H9 (cell line): ENCODE measurements around the gene MYRF. TPM values are rescaled to one million over a fixed set of nuclear protein-coding genes. Genes with fewer than 3 reads are reported as not detected.

Experiments used
- DNase-seq: peaks from one replicate; pipeline ENCODE4 v3.0.0-alpha.2; 2017
- H2AFZ ChIP-seq: one replicate; pipeline ENCODE4 v1.6.1; 2013; ENCODE audit warnings: mild to moderate bottlenecking, low read length, control low read depth, moderate library complexity
- H2AK5ac ChIP-seq: 2 replicates; pipeline ENCODE4 v1.6.1; 2013; ENCODE audit warnings: low read length, control low read depth, mixed read lengths; ENCODE audit not compliant: insufficient read length
- H2BK120ac ChIP-seq: one replicate; pipeline ENCODE4 v1.6.1; 2013; ENCODE audit warnings: low read depth, mild to moderate bottlenecking, low read length, control low read depth, inconsistent platforms; ENCODE audit not compliant: poor library complexity, severe bottlenecking
- H2BK12ac ChIP-seq: 2 replicates; pipeline ENCODE4 v1.6.1; 2013; ENCODE audit warnings: low read length, control low read depth, mixed read lengths, low read depth; ENCODE audit not compliant: insufficient read length
- H2BK15ac ChIP-seq: 2 replicates; pipeline ENCODE4 v1.6.1; 2013; ENCODE audit warnings: low read depth, low read length, control low read depth
- H2BK20ac ChIP-seq: one replicate; pipeline ENCODE4 v1.6.1; 2013; ENCODE audit warnings: low read depth, mild to moderate bottlenecking, low read length, control low read depth, inconsistent platforms; ENCODE audit not compliant: poor library complexity, severe bottlenecking
- H2BK5ac ChIP-seq: 2 replicates; pipeline ENCODE4 v1.6.1; 2013; ENCODE audit warnings: low read length, control low read depth, mixed read lengths; ENCODE audit not compliant: insufficient read length
- H3K14ac ChIP-seq: 2 replicates; pipeline ENCODE4 v1.6.1; 2013; ENCODE audit warnings: low read length, control low read depth; ENCODE audit not compliant: insufficient read depth
- H3K18ac ChIP-seq: 2 replicates; pipeline ENCODE4 v1.6.1; 2013; ENCODE audit warnings: low read depth, mild to moderate bottlenecking, mixed read lengths, low read length, control low read depth; ENCODE audit not compliant: insufficient read length
- H3K23ac ChIP-seq: 2 replicates; pipeline ENCODE4 v1.6.1; 2013; ENCODE audit warnings: low read length, control low read depth, mixed read lengths, low read depth; ENCODE audit not compliant: insufficient read length
- H3K23me2 ChIP-seq: 2 replicates; pipeline ENCODE4 v1.6.1; 2013; ENCODE audit warnings: low read depth, mild to moderate bottlenecking, mixed read lengths, low read length, control low read depth; ENCODE audit not compliant: insufficient read length, poor library complexity, severe bottlenecking
- H3K27ac ChIP-seq: 2 replicates; pipeline ENCODE4 v1.5.1; 2013; ENCODE audit warnings: low read length, control low read depth, mixed read lengths, low read depth; ENCODE audit not compliant: insufficient read length
- H3K27me3 ChIP-seq: 2 replicates; pipeline ENCODE4 v1.6.1; 2013; ENCODE audit warnings: low read length, control low read depth, inconsistent platforms; ENCODE audit not compliant: insufficient read depth
- H3K4ac ChIP-seq: 2 replicates; pipeline ENCODE4 v1.6.1; 2013; ENCODE audit warnings: low read depth, mild to moderate bottlenecking, control low read depth, inconsistent platforms, low read length, moderate library complexity
- H3K4me1 ChIP-seq: 2 replicates; pipeline ENCODE4 v1.6.1; 2013; ENCODE audit warnings: low read length, control low read depth, inconsistent platforms; ENCODE audit not compliant: insufficient read depth
- H3K4me2 ChIP-seq: 2 replicates; pipeline ENCODE4 v1.6.1; 2013; ENCODE audit warnings: low read length, control low read depth, mixed read lengths; ENCODE audit not compliant: insufficient read length, insufficient read depth
- H3K56ac ChIP-seq: 2 replicates; pipeline ENCODE4 v1.6.1; 2013; ENCODE audit warnings: low read depth, mild to moderate bottlenecking, mixed read lengths, low read length, control low read depth; ENCODE audit not compliant: insufficient read length
- H3K79me1 ChIP-seq: 2 replicates; pipeline ENCODE4 v1.6.1; 2013; ENCODE audit warnings: low read depth, mild to moderate bottlenecking, moderate library complexity, low read length, control low read depth, inconsistent platforms; ENCODE audit not compliant: insufficient read depth, poor library complexity, severe bottlenecking
- H3K79me2 ChIP-seq: 2 replicates; pipeline ENCODE4 v1.6.1; 2013; ENCODE audit warnings: low read length, control low read depth, inconsistent platforms; ENCODE audit not compliant: insufficient read depth
- H3K9ac ChIP-seq: 2 replicates; pipeline ENCODE4 v1.6.1; 2013; ENCODE audit warnings: low read length, control low read depth, mixed read lengths; ENCODE audit not compliant: insufficient read length; ENCODE audit errors: extremely low read depth
- H3K9me3 ChIP-seq: one replicate; pipeline ENCODE4 v1.6.1; 2013; ENCODE audit warnings: low read depth, low read length, inconsistent platforms; ENCODE audit not compliant: control insufficient read depth
- H3T11ph ChIP-seq: one replicate; pipeline ENCODE4 v1.6.1; 2013; ENCODE audit warnings: mild to moderate bottlenecking, low read length, control low read depth, inconsistent platforms
- H4K20me1 ChIP-seq: one replicate; pipeline ENCODE4 v1.6.1; 2013; ENCODE audit not compliant: control insufficient read depth, insufficient read length, insufficient read depth
- H4K5ac ChIP-seq: 2 replicates; pipeline ENCODE4 v1.6.1; 2013; ENCODE audit warnings: low read depth, mild to moderate bottlenecking, mixed read lengths, low read length, control low read depth; ENCODE audit not compliant: insufficient read length
- H4K8ac ChIP-seq: replicated peaks from 2 replicates; pipeline ENCODE4 v1.6.1; 2013; ENCODE audit warnings: low read length, control low read depth, mixed read lengths, low read depth; ENCODE audit not compliant: insufficient read length
- H4K91ac ChIP-seq: 2 replicates; pipeline ENCODE4 v1.6.1; 2013; ENCODE audit warnings: low read depth, mild to moderate bottlenecking, moderate library complexity, mixed read lengths, low read length, control low read depth; ENCODE audit not compliant: insufficient read length
- H3K27ac Mint-ChIP-seq, 3 experiments: 2 replicates in 2 of 3; 3 replicates in 1 of 3; pipeline ENCODE4 v1.8.0; 2020 to 2021; ENCODE audit warnings: mixed read lengths in 3 of 3, mild to moderate bottlenecking in 1 of 3, moderate library complexity in 1 of 3
- H3K27me3 Mint-ChIP-seq: 2 replicates; pipeline ENCODE4 v1.8.0; 2021; ENCODE audit warnings: low read depth, mild to moderate bottlenecking, moderate library complexity, mixed read lengths
- H3K36me3 Mint-ChIP-seq, 3 experiments: 2 replicates in 2 of 3; 3 replicates in 1 of 3; pipeline ENCODE4 v1.8.0; 2020 to 2021; ENCODE audit warnings: low read depth in 3 of 3, mixed read lengths in 3 of 3; ENCODE audit not compliant: insufficient read depth in 1 of 3
- H3K4me1 Mint-ChIP-seq, 2 experiments: 2 replicates each; pipeline ENCODE4 v1.8.0; 2020; ENCODE audit warnings: mixed read lengths in 2 of 2
- H3K4me3 Mint-ChIP-seq, 2 experiments: 2 replicates in 1 of 2; 3 replicates in 1 of 2; pipeline ENCODE4 v1.8.0; 2020 to 2021; ENCODE audit warnings: mild to moderate bottlenecking in 2 of 2, mixed read lengths in 2 of 2, moderate library complexity in 1 of 2
- H3K9me3 Mint-ChIP-seq, 2 experiments: 2 replicates in 1 of 2; 3 replicates in 1 of 2; pipeline ENCODE4 v1.8.0; 2020; ENCODE audit warnings: mild to moderate bottlenecking in 2 of 2, mixed read lengths in 2 of 2, moderate library complexity in 1 of 2
- WGBS: extraction: QIAGEN DNeasy Blood & Tissue Kit; methylation state at CpG from one replicate; pipeline ENCODE4 v1.1.7; 2013; ENCODE audit warnings: missing lambda C conversion rate, low lambda C conversion rate, mixed read lengths; ENCODE audit not compliant: insufficient read length; ENCODE audit errors: extremely low coverage; 5-methylcytosine and 5-hydroxymethylcytosine counted together
- total RNA-seq: library from RNA; stranded (reverse); gene quantifications from 2 replicates; pipeline ENCODE4 v1.2.1, GENCODE V29; 2021
- TF ChIP-seq, protein P1 (sequence below): fragments of 200-600 bp; sonication (generic); conservative IDR thresholded peaks from 3 replicates; pipeline ENCODE4 v1.8.0; 2021; ENCODE audit warnings: antibody characterized with exemption, mild to moderate bottlenecking

MYRF gene
- total RNA-seq, 1 experiment from 2014 or later: 13.9 TPM

DNA sequence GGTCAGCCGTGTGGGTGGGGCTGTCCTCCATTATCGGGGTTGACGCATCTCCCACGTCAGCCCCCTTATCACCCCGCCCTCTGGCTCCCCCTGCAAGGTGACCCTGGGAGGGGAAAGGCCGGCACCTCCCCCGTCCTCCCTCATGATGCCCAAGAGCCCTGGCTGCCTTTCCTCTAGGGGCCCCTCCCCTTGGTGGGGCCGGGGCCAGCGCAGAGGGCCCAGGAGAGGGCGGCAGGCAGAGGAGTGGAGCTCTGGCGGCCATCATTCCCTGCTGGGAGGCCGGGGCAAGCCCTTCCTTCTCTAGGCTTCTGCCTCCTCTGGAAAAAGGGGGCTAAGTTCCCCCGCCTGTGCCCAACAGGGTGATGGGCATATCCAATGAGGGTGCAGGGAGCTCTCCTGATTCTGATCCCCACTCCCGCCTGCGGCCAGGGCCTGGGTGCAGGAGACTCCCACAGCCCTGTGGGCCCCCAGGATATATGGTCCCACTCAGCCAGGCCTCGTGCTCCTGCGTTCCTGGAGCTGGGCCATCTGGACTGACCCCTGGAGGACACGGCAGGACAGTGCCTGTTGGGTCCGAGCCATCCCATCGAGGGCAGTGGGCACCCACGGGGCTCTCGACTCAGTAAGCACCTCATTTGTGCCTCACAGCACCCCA lies 12.3 kb downstream of the MYRF start:
- Histone ChIP-seq H2BK15ac (no peak overlapping the region), H4K8ac (no peak overlapping the region), H3K4me2 (no peak overlapping the region), H3K23ac (no peak overlapping the region), H3K9me3 (no peaks in the 10 kb centered on the region), H2BK12ac (no peak overlapping the region), H3K23me2 (no peaks in the 10 kb centered on the region), H3K14ac (no peak overlapping the region; the same call in 1 of the 2 replicates), H3K9ac (no peak overlapping the region), H2BK5ac (no peak overlapping the region), H2BK20ac (no peak overlapping the region), H4K91ac (no peak overlapping the region), H4K20me1 (no peaks in the 10 kb centered on the region), H2BK120ac (no peak overlapping the region), H4K5ac (no peak overlapping the region), H3K79me1 (no peaks in the 10 kb centered on the region), H3K4ac (no peak overlapping the region), H3K56ac (no peak overlapping the region), H3K18ac (no peak overlapping the region), H3K27me3 (no peaks in the 10 kb centered on the region), H3K4me1 (no peaks in the 10 kb centered on the region; the same call in 1 of the 2 replicates), H3K79me2 (no peaks in the 10 kb centered on the region), H3T11ph (no peak overlapping the region), H2AK5ac (no peak overlapping the region), H3K27ac (no peak overlapping the region), H2AFZ (no peak overlapping the region)
- no peak overlapping the region for H3K27ac Mint-ChIP-seq
- WGBS: no CpG with 5 or more reads among the region's 22 CpGs
- H3K9me3 Mint-ChIP-seq: no peaks in the 10 kb centered on the region
- TF ChIP-seq, protein P1, sequence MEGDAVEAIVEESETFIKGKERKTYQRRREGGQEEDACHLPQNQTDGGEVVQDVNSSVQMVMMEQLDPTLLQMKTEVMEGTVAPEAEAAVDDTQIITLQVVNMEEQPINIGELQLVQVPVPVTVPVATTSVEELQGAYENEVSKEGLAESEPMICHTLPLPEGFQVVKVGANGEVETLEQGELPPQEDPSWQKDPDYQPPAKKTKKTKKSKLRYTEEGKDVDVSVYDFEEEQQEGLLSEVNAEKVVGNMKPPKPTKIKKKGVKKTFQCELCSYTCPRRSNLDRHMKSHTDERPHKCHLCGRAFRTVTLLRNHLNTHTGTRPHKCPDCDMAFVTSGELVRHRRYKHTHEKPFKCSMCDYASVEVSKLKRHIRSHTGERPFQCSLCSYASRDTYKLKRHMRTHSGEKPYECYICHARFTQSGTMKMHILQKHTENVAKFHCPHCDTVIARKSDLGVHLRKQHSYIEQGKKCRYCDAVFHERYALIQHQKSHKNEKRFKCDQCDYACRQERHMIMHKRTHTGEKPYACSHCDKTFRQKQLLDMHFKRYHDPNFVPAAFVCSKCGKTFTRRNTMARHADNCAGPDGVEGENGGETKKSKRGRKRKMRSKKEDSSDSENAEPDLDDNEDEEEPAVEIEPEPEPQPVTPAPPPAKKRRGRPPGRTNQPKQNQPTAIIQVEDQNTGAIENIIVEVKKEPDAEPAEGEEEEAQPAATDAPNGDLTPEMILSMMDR: peak; percentile 20; the same call in 2 of the 3 replicates
- H3K36me3 Mint-ChIP-seq: no peaks in the 10 kb centered on the region; a peak in 1 of 7 replicates
- no peak for DNase-seq
- H3K4me3 Mint-ChIP-seq: no peak overlapping the region
- no peaks in the 10 kb centered on the region for H3K27me3 Mint-ChIP-seq
- peaks cover 28 to 46% of the 10 kb centered on the region in 2 experiments for H3K4me1 Mint-ChIP-seq
